Sigmoid colon (tissue), 7 donors: Measurements from ENCODE around the gene PLB1. TPM values are rescaled to one million over a fixed set of nuclear protein-coding genes. Genes with fewer than 3 reads are reported as not detected.

Experiments used
- DNase-seq: peaks from one replicate; pipeline ENCODE4 v3.0.0-alpha.2; 2019
- H3K27ac ChIP-seq, 4 donors: fragments of 200-600 bp; sonication (generic); one replicate each; pipeline ENCODE4 v1.5.1; 2016 to 2019; ENCODE audit warnings: mild to moderate bottlenecking in 1 of 4
- H3K27me3 ChIP-seq, 3 donors: fragments of 200-600 bp; sonication (generic); one replicate each; pipeline ENCODE4 v1.5.1; 2019; ENCODE audit warnings: mild to moderate bottlenecking in 1 of 3
- H3K36me3 ChIP-seq, 4 donors: fragments of 200-600 bp; sonication (generic); one replicate each; pipeline ENCODE4 v1.5.1; 2016 to 2019
- H3K4me1 ChIP-seq, 4 donors: fragments of 200-600 bp; sonication (generic); one replicate each; pipeline ENCODE4 v1.5.1; 2017 to 2019
- H3K4me3 ChIP-seq, 4 donors: fragments of 200-600 bp; sonication (generic); one replicate each; pipeline ENCODE4 v1.5.1; 2017 to 2019; ENCODE audit warnings: mild to moderate bottlenecking in 2 of 4, moderate library complexity in 1 of 4
- H3K9me3 ChIP-seq, 4 donors: fragments of 200-600 bp in 3 of 4; sonication (generic) in 3 of 4; one replicate each; pipeline versions ENCODE4 v1.5.1 to v1.6.1; 2013 to 2019
- CTCF ChIP-seq, 4 experiments: fragments of 450-650 bp in 3 of 4; fragments of 200-600 bp in 1 of 4; IDR thresholded peaks; one replicate each; pipeline ENCODE4 v1.5.1; 2016 to 2019; ENCODE audit warnings: antibody characterized with exemption in 4 of 4, mild to moderate bottlenecking in 3 of 4, moderate library complexity in 2 of 4
- EP300 ChIP-seq, 4 donors: sonication (generic); formaldehyde crosslinking; IDR thresholded peaks; one replicate each; pipeline ENCODE4 v1.6.1; 2017; ENCODE audit warnings: antibody characterized with exemption in 4 of 4
- POLR2A ChIP-seq, 2 donors: fragments of 450-650 bp; IDR thresholded peaks; one replicate each; pipeline ENCODE4 v1.6.1; 2016; ENCODE audit warnings: antibody characterized with exemption in 2 of 2, mild to moderate bottlenecking in 2 of 2, moderate library complexity in 2 of 2
- POLR2AphosphoS5 ChIP-seq, 4 donors: sonication (generic); formaldehyde crosslinking; IDR thresholded peaks; one replicate each; pipeline ENCODE4 v1.6.1; 2017; ENCODE audit warnings: antibody characterized with exemption in 4 of 4
- WGBS, 2 donors: extraction: QIAGEN DNeasy Blood & Tissue Kit; methylation state at CpG; one replicate each; pipeline ENCODE4 v1.1.7; 2013; 5-methylcytosine and 5-hydroxymethylcytosine counted together
- intact Hi-C: fragments of 100-400 bp; cut with DNase I; formaldehyde crosslinking; loops from one replicate; pipeline ENCODE4 v1.15.1; 2023
- polyA plus RNA-seq, 3 donors: library from polyadenylated mRNA; stranded (reverse); fragments of 200-250 nt; gene quantifications; one replicate each; pipeline ENCODE4 v1.2.3, GENCODE V29; 2013
- total RNA-seq, 4 donors: library from RNA; depleted of rRNA; stranded (reverse); fragments of >200 nt; gene quantifications; one replicate each; pipeline ENCODE4 v1.1.0, GENCODE V29; 2016
- donor health status: healthy with polysubstance abuse.
- donor health status: Bipolar disorder and iron deficiency.
- donor health status: healthy.

PLB1 gene
- total and polyA plus RNA-seq, 7 donors, result 1.2 to 18.3 (median 2.1) TPM

GRCh38 chr2:28659127-28659526 lies 163.3 kb downstream of the PLB1 start:
- Histone ChIP-seq H3K27me3 (no peaks in the 10 kb centered on the region), H3K27ac (peak overlapping the region in 3 of 4 donors; percentile 89 to 94 (median 91)), H3K9me3 (no peaks in the 10 kb centered on the region), H3K36me3 (no peaks in the 10 kb centered on the region), H3K4me3 (no peak overlapping the region), H3K4me1 (peaks cover 0 to 63% (median 55%) of the 10 kb centered on the region in 4 donors)
- no peak for TF ChIP-seq EP300 (IDR thresholded peaks at IDR 0.05)
- no peak for TF ChIP-seq POLR2A (IDR thresholded peaks at IDR 0.05)
- TF ChIP-seq CTCF (IDR thresholded peaks at IDR 0.05), result no peak
- TF ChIP-seq POLR2AphosphoS5 (IDR thresholded peaks at IDR 0.05), result no peak
- intact Hi-C loops, result no loop called here
- DNase-seq, result no peak

DNA sequence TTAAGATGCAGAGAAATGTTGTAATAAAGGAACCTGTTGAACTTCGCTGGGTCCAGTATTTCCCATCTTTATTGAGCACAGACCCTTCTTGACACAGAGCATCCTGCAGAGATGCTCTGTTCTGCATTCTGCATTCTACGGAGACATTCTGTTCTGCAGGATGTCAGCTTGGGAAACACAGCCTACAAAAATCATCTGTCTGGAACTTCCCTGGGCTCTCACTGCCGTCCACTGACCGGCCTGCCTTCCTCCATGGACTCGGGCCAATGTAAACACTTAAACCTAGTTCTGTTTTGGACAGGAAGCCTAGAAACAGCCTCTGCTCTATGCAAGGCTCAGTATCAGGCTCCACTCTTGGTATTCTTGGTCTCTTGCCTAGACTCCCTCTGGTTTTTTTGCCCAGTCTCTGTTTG lies 165.7 kb downstream of the PLB1 start:
- intact Hi-C loops, result loop anchor here (1.0 to 5.0 kb wide), 3 partner anchors 17 to 64 kb away; no protein-coding TSS in a partner anchor
- Histone ChIP-seq H3K27ac (peak overlapping the region; percentile 83 to 94 (median 90)), H3K4me1 (peaks cover 0 to 72% (median 63%) of the 10 kb centered on the region in 4 donors), H3K27me3 (no peaks in the 10 kb centered on the region), H3K36me3 (no peaks in the 10 kb centered on the region), H3K9me3 (no peaks in the 10 kb centered on the region), H3K4me3 (no peak overlapping the region)
- 12 to 49% methylated on average over 5 of the region's 5 CpGs for WGBS, 2 donors
- peak; percentile 84 to 95 (median 94) for TF ChIP-seq POLR2AphosphoS5 (IDR thresholded peaks at IDR 0.05)
- TF ChIP-seq CTCF (IDR thresholded peaks at IDR 0.05), result no peak
- no peak for TF ChIP-seq POLR2A (IDR thresholded peaks at IDR 0.05)
- peak; percentile 72 to 95 (median 81) for TF ChIP-seq EP300 (IDR thresholded peaks at IDR 0.05)
- peak; percentile 95 for DNase-seq

GRCh38 chr2:28662044-28662443 lies 166.2 kb downstream of the PLB1 start:
- no peak overlapping the region for H3K4me3 ChIP-seq
- no peaks in the 10 kb centered on the region for H3K9me3 ChIP-seq
- H3K4me1 ChIP-seq, result peaks cover 0 to 77% (median 67%) of the 10 kb centered on the region in 4 donors
- peak overlapping the region; percentile 83 to 94 (median 90) for H3K27ac ChIP-seq
- no peaks in the 10 kb centered on the region for H3K36me3 ChIP-seq
- TF ChIP-seq POLR2AphosphoS5 (IDR thresholded peaks at IDR 0.05) (no peak), POLR2A (IDR thresholded peaks at IDR 0.05) (no peak), CTCF (IDR thresholded peaks at IDR 0.05) (no peak), EP300 (IDR thresholded peaks at IDR 0.05) (no peak)
- no peak for DNase-seq
- H3K27me3 ChIP-seq, result no peaks in the 10 kb centered on the region
- WGBS, 2 donors, result 21 to 64% methylated on average over 1 of the region's 1 CpG
- intact Hi-C loops, result loop anchor here (5.0 kb wide), 1 partner anchor 65 kb away; no protein-coding TSS in a partner anchor

DNA sequence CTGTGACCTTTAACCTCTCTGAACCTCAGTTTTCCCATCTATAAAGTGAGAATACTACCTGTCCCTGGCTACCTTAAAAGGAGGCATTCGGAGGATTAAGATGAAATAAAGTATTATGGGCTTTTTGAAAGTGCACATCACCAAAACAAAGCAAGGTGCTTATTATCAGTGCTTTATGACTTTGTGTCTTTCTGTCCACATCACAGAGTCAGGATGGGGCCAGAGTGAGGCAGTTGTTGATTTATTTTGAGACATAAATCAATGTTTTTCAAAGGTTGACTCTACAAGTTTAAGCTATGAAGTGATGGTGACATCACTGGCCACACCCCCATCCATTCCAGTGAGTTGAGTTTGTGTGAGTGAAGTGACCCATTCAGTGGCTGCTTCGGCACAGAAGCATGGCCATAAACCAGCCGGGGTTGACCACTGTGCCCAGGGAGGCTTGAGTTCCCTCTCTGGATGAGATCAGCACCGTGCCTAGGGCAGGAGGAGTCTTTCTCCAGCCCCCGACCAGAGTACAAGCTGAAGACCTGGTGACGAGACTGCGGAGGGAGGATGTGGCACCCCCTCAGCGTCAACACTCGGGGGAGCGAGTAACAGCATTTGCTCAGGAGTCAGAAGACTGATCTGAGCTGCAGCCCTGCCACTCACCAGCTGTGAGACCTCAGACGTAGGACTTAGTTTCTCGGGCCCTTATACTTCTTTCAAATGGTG lies 166.8 kb downstream of the PLB1 start:
- WGBS, 2 donors, result 55 to 81% methylated on average over 12 of the region's 12 CpGs
- peak; percentile 81 for DNase-seq
- no peak overlapping the region for H3K4me3 ChIP-seq

More for the DNA sequence above, 166.8 kb downstream of the PLB1 start:
- no peaks in the 10 kb centered on the region for H3K27me3 ChIP-seq
- H3K27ac ChIP-seq, result peak overlapping the region; percentile 83 to 94 (median 90)
- no peaks in the 10 kb centered on the region for H3K36me3 ChIP-seq
- intact Hi-C loops, result loop anchor here (5.0 kb wide), 1 partner anchor 65 kb away; no protein-coding TSS in a partner anchor
- no peaks in the 10 kb centered on the region for H3K9me3 ChIP-seq
- TF ChIP-seq CTCF (IDR thresholded peaks at IDR 0.05) (no peak), POLR2AphosphoS5 (IDR thresholded peaks at IDR 0.05) (peak in 3 of 4 donors; percentile 9 to 36 (median 15)), POLR2A (IDR thresholded peaks at IDR 0.05) (no peak), EP300 (IDR thresholded peaks at IDR 0.05) (no peak)
- H3K4me1 ChIP-seq, result peaks cover 0 to 78% (median 67%) of the 10 kb centered on the region in 4 donors
